Measurements from ENCODE around the gene MEDAG.

DNA sequence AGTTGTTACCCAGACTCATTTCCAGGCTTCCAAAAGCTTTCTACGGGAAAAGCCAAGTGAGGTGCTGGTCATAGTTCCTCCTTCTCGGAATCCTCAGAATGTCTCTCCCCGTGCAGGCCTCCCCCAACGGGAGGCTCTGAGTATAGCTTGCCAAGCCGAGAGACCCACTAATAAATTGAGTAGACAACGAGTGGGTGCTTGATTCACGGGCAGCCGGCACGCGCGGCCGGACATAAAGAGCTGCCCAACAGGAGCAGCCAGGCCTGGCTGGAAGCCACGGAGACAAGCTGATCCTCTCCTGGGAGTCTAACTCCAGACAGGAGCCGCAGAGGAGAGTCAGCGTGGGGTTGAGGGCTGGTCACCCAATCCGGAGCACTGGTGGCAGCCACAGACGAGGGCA lies 43.4 kb upstream of the MEDAG start:
- TF ChIP-seq EZH2 (IDR thresholded peaks at IDR 0.05; ENCODE audit: borderline replicate concordance, low read length), result no peak
- TF ChIP-seq, protein P1, sequence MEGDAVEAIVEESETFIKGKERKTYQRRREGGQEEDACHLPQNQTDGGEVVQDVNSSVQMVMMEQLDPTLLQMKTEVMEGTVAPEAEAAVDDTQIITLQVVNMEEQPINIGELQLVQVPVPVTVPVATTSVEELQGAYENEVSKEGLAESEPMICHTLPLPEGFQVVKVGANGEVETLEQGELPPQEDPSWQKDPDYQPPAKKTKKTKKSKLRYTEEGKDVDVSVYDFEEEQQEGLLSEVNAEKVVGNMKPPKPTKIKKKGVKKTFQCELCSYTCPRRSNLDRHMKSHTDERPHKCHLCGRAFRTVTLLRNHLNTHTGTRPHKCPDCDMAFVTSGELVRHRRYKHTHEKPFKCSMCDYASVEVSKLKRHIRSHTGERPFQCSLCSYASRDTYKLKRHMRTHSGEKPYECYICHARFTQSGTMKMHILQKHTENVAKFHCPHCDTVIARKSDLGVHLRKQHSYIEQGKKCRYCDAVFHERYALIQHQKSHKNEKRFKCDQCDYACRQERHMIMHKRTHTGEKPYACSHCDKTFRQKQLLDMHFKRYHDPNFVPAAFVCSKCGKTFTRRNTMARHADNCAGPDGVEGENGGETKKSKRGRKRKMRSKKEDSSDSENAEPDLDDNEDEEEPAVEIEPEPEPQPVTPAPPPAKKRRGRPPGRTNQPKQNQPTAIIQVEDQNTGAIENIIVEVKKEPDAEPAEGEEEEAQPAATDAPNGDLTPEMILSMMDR (conservative IDR thresholded peaks at IDR 0.05 in 1 of 2, IDR thresholded peaks at IDR 0.05 in 1 of 2; ENCODE audit: extremely low read depth in 1 of 2, insufficient read depth in 1 of 2, low read depth in 1 of 2, low read length in 2 of 2), result no peak

Data from mammary epithelial cell (primary cell).